ENCODE results near the gene PUS1.

Gene PUS1

DNA sequence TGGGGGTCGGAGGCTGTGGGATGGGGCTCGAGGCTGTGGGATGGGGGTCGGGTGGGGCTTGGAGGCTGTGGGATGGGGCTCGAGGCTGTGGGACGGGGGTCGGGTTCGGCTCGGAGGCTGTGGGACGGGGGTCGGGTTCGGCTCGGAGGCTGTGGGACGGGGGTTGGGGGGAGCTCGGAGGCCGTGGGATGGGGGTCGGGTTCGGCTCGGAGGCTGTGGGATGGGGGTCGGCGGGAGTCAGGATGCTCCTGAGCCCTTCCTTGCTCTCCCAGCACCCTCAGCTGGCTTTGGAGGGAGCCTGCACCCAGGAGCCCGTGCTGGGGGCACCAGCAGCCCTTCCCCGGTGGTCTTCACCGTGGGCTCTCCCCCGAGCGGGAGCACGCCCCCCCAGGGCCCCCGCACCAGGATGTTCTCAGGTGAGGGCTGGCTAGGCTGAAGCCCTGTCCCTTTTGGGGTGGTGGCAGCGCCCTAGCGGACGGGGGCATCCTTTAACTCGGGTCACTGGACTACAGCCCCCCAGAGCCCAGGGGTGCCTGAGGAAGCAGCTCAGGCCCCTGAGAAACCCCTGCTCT lies 11.9 kb upstream of the PUS1 start:
- DNase-seq = no peak

DNA sequence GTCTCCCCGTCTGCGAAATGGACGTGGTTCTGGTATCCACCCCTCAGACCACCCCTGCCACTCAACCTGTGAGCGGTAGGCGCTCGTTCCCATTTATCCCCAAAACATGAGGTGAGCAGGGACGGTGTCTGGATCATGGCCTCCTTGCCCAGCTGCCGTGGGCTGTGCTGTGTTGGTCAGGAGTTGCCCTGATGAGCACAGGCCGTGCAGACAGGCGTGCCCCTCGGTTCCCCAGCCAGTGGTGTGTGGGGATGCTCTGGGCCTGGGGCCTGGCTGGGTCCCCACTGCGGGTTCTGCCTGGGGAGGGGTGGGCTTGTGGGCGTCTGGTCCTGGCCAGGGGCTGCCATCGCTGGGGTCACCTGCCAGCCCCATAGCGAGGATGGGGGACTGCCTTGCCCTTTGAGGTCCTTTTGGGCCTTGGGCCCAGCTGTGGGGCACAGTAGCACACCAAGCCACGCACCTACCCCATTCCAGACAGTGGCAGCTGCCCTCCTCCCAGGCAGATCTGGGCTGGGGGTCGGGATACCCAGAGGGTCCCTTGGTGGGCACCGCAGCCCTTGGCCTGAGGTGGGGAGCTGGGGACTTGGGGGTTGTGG lies 11.3 kb upstream of the PUS1 start:
- no peak for DNase-seq

DNA sequence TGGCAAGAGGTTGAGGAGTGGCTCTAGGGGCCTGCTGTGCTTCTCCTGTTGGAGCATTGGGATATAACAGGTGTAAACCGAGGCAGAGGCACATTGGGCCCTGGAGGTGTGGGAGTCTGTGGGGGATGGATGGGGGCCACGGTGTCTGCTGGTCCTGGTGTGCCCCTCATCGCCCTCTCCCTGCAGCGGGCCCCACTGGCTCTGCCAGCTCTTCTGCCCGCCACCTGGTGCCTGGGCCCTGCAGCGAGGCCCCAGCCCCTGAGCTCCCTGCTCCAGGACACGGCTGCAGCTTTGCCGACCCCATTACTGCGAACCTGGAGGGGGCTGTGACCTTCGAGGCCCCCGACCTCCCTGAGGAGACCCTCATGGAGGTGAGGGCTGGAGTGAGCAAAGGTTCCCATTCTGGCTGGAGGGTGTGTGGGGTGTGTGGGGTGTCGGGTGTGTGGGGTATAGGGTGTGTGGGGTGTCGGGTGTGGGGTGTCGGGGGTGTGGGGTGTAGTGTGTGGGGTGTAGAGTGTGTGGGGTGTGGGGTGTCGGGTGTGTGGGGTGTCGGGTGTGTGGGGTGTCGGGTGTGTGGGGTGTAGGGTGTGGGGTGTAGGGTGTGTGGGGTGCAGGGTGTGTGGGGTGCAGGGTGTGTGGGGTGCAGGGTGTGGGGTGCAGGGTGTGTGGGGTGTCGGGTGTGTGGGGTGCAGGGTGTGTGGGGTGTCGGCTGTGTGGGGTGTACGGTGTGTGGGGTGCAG lies 10.6 kb upstream of the PUS1 start:
- no peak for DNase-seq

DNA sequence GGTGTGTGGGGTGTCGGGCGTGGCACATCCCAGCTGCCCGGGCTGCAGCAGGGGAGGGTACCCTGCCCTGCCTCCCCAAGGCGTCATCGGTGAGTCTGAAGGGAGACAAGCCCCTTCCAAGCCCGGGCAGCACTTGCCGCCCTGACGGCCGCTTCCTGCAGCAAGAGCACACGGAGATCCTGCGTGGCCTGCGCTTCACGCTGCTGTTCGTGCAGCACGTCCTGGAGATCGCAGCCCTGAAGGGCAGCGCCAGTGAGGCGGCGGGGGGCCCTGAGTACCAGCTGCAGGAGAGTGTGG lies 10.1 kb upstream of the PUS1 start:
- DNase-seq = no peak

- no peak for DNase-seq
Observed at GRCh38 chr12:131919366-131920156, 9.5 kb upstream of the PUS1 start.

- DNase-seq = no peak
Observed at GRCh38 chr12:131920157-131920508, 8.9 kb upstream of the PUS1 start.

DNA sequence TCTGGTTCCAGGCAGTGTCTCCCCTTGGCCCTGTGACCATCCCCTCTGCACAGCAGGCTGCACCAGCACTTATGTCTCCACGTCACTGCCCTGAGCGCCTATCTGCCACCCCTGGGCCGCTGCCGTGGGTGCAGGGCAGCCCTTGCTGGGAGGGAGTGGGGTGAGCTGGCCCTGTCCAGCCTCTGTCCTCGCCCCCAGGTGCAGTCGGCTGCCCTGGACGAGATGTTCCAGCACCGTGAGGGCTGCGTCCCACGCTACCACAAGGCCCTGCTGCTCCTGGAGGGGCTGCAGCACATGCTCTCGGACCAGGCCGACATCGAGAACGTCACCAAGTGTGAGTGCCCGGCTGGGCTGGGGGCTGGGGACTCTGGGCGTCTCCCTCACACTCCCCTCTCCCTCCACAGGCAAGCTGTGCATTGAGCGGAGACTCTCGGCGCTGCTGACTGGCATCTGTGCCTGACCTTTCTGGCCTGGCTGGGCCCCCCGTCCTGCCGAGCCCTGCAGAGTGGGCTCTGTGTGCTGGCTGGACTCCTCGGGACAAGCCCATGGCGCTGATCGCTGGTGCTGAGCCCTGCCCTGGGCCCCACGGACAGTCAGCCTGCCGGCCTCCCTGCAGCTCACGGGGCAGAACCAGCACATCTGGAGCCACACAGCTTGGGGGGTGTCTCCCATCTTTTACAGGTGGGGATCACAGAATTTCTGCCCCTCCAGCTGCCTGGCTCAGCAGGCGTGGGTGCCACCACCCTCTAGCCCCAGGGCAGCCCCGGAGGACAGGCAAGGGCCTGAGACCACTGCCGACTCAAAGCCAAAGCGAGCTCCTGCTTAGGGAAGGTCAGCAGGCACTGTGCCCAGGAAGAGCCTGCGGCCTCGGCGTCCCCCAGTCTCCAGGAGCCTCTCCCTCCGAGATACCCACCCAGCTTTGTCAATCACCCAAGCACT lies 7.9 kb upstream of the PUS1 start:
- no peak for DNase-seq

DNA sequence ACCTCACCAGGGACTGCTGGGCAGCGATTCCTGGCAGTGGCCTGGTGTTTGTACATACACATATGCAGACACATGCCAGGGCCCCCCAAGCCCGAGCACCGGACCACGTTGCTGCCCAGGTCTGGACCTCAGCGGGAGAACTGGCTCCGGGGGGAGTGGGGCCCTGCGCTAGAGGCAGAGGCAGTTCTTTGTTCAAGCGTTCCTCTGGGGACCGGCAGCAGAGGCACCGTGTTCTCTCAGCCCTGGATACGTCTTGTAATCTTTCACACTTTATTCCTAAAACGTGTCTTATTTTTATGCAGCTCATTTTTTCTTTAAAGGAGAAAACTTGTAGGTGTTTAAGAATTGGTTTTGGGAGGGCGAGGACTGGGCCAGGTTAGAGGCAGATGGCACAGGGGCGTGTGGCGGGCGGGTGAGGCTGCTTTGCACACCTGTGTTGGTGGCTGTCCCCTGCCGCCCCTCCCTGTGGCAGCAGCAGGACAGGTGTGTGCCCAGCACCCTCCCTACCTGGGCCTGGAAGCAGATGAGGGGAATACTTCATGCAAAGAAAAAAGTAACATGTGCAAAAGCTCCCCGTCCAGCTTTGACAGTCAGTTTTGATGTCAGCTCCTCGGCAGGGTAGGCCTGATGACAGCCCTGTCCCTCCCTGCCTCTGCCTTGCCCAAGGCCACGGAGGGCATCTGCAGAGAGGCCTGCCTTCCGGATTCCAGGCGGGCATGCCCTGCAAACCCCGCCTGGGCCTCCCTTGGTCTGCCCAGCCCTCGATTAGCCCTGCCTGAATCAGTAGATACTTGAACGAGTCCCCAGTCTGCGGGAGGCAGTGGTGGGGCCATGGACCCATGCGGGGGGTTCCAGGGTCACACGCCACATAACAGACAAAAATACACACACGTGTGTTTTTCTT lies 7.0 kb upstream of the PUS1 start:
- no peak for DNase-seq

DNA sequence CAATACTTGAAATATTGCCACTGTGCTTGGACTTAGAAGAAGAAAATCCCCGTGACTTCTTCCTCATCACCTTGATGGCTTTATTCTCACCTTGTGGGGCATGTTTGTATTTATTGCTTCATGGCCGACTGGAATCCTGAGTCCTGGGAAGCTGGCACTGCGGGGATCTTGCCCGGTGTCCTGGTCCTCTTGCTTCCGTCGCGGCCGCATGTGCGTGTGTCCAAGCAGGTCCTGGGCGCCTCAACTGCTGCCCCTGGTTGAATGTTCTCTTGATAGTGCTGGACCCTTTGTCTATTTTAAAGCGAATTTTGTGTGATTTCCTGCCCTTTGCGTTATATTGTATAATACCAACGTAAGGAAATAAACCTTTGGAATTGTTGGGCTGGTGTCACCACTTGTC lies 6.3 kb upstream of the PUS1 start:
- no peak for DNase-seq

DNA sequence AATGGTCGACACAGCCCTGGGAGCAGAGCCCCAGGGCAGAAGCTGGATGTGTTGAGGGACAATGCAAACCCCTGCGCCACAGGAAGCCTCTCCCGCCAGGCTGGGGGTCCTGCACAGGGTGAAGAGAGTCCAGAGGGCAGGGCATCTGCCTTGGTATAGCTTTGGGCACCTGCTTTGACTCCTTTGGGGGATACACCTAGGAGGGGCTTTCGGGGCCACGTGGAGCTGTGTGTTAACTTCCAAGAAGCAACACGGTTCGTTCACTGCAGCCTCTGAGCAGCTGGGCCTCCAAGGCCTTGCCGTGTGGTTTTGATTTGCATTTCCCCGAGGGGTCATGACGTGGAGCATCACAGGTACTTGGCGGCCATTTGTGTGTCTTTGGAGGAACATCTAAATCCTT lies 5.8 kb upstream of the PUS1 start:
- no peak for DNase-seq

DNA sequence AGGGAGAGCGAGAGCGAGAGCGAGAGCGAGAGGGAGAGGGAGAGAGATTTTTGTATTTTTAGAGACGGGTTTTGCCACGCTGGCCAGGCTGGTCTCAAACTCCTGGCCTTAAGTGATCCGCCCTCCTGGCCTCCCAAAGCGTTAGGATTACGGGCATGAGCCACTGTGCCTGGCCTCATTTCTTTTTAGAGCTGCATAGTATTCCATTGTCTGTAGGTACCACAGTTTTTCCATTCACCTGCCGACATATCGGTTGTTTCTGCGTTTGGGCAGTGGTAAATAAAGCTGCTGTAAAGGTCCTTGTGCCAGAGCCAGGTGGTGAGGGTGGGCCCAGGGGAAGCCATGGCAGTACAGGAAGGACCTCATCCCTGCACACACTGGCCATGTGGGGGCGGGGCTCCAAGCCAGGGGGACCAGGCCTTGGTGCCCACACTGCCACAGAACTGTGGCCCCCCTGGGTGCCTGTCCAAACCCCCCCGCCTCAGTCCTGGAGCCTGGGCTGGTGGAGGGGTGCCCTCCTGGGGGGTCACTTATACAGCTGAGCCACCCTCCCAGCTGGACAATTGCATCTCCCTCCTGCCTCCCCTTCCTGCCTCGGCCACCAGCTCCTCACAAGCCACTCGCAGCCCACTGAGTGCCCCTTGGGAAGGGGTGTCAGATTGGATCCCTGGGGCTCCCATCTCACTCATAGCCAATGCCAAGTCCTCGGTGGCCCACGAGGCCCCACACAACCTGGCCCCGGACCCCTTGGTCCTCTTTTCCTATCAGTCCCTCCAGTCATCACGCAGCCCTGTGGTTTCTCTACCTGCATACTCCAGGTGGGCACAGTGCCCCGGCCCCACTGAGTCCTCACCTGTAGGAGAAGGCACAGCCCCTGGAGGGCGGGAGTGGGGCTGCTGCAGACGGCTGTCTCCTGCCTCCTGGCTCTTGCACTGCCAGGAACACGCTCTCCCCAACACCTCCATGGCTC lies 1.7 kb upstream of the PUS1 start:
- no peak for DNase-seq

- peak; percentile 44 for DNase-seq
Observed at GRCh38 chr12:131928080-131928710, 881 bp upstream of the PUS1 start.

DNA sequence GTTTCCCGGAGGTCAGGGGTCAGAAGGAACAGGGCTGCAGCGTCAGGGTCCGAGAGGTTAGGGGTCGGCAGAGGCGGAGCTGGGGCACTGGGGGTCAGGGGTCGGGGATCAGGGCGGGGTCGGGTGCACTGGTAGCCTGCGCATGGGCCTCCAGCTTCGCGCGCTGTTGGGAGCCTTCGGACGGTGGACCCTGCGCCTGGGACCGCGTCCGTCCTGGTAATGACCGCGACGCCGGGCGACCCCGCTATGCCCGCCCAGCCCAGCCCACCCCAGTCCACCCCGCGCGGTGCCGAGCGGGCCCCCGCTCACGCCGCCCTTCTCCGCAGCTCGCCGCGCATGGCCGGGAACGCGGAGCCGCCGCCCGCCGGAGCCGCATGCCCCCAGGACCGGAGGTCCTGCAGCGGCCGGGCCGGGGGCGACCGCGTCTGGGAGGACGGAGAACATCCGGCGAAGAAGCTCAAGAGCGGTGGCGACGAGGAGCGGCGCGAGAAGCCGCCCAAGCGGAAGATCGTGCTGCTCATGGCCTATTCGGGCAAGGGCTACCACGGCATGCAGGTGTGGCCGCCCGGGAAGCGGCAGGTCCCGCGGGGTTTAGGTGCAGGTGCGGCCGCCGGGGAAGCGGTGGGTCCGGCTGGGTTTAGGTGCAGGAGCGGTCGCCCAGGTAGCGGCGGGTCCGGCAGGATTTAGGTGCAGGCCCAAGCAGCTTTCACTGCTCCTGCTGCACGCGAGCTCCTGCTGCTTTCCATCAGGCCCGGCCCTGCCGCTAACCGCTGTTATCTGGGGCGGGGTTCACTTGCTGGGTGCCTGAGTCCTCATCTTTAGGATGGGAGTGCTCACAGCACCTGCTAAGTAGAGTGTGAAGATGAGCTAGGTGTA lies 743 bp downstream of the PUS1 start:
- peak; percentile 33 for DNase-seq

GRCh38 chr12:131930510-131930909 lies 1.4 kb downstream of the PUS1 start:
- DNase-seq = no peak

DNA sequence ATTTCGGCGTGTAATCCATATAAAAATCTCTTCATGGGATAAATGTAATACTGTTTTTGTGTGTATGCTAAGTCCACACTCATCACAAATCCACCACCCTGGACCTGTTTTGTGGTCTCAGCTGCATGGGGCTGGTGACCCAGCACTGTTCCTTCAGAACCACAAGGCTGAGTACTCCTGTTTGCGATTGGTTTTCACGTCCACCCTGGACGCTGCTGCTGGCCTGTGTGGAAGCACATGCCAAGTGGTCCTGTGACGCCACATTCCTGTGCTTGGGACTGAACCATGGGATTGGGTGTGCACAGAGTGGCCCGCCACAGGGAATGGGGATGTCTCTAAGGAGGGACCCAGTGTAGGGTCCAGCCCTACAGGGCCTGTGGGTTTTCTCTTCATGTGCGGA lies 4.3 kb downstream of the PUS1 start:
- DNase-seq = no peak

DNA sequence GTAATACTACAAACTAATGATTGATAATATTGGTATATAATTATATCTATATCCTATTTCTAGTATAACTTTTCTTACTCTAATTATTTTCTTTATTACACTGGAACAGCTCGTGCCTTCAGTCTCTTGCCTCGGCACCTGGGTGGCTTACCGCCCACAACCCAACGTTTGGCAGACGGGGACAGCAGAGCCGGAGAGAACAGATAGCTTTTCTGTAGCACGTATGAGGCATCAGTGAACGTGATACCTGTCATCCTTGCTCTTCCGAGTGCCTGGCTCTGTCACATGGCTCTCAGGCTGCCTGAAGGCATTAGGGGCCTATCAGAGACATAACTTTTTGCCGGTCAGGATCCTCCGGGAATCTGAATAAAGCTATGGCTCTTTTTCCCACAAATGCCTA lies 5.5 kb downstream of the PUS1 start:
- DNase-seq = no peak

GRCh38 chr12:131938082-131938481 lies 9.0 kb downstream of the PUS1 start:
- no peak for DNase-seq

- DNase-seq = no peak
Observed at GRCh38 chr12:131939007-131939406, 9.9 kb downstream of the PUS1 start.

DNA sequence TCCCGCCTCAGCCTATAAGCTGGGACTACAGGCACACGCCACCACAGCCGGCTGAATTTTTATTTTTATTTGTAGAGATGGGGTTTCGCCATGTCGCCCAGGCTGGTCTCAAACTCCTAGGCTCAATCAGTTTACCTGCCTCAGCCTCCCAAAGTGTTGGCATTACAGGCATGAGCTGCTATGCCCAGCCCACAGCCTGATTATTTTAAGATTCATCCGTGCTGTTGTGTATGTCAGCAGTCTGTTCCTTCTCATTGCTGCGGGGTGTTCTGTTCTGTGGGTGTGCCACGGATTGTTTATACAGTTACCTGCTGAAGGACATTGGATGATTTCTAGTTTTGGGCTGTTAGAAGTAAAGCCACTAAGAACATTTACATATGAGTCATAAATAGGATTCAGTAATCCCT lies 11.1 kb downstream of the PUS1 start:
- no peak for DNase-seq
